Hematopoietic multipotent progenitor cell treated with erythropoietin and hydrocortisone succinate and interleukin-3 and kit ligand, for 17 days (in vitro differentiated cells): ENCODE data around the gene OXER1.

Source experiments
- DNase-seq: peaks from one replicate; pipeline ENCODE4 v3.0.0-alpha.2; 2015; ENCODE audit warnings: low spot score

The OXER1 gene

GRCh38 chr2:42793334-42794270 is 29.7 kb upstream of the OXER1 start:
- no peak for DNase-seq

- DNase-seq = no peak
Measured at GRCh38 chr2:42792583-42793333, 28.8 kb upstream of the OXER1 start, which contains the start of gene HAAO. Gene HAAO (minus strand): TSS chr2:42792583. CDS start chr2:42792536, 47 bp downstream.

- no peak for DNase-seq
Measured at GRCh38 chr2:42792087-42792582, 28.2 kb upstream of the OXER1 start.

GRCh38 chr2:42791606-42792005 is 27.7 kb upstream of the OXER1 start:
- DNase-seq = no peak

- no peak for DNase-seq
Measured at GRCh38 chr2:42789751-42790150, 25.8 kb upstream of the OXER1 start.

GRCh38 chr2:42788882-42789281 is 24.9 kb upstream of the OXER1 start:
- DNase-seq = no peak

- DNase-seq = no peak
Measured at GRCh38 chr2:42788478-42788793, 24.5 kb upstream of the OXER1 start.

GRCh38 chr2:42787788-42788477 is 24.0 kb upstream of the OXER1 start:
- DNase-seq = no peak

- DNase-seq = no peak
Measured at GRCh38 chr2:42787424-42787787, 23.5 kb upstream of the OXER1 start.

GRCh38 chr2:42786561-42787345 is 22.8 kb upstream of the OXER1 start:
- DNase-seq = no peak

- DNase-seq = no peak
Measured at GRCh38 chr2:42784204-42784880, 20.4 kb upstream of the OXER1 start.

GRCh38 chr2:42783511-42783910 is 19.6 kb upstream of the OXER1 start:
- no peak for DNase-seq

GRCh38 chr2:42781181-42781580 is 17.2 kb upstream of the OXER1 start:
- no peak for DNase-seq

- DNase-seq = no peak
Measured at GRCh38 chr2:42777883-42778805, 14.2 kb upstream of the OXER1 start.

- no peak for DNase-seq
Measured at GRCh38 chr2:42775810-42776209, 11.9 kb upstream of the OXER1 start.

GRCh38 chr2:42775186-42775585 is 11.3 kb upstream of the OXER1 start:
- no peak for DNase-seq

GRCh38 chr2:42771546-42772153 is 7.7 kb upstream of the OXER1 start:
- DNase-seq = no peak

GRCh38 chr2:42770288-42771131 is 6.6 kb upstream of the OXER1 start:
- no peak for DNase-seq
